Transverse colon (tissue), 4 donors: ENCODE data around the gene IGDCC3.

Experiments
- POLR2AphosphoS5 ChIP-seq, 3 donors: sonication (generic); formaldehyde crosslinking; IDR thresholded peaks; one replicate each; pipeline ENCODE4 v1.6.1; 2016; ENCODE audit warnings: antibody characterized with exemption in 3 of 3
- TF ChIP-seq, protein P1 (sequence below), 5 experiments: fragments of 200-600 bp in 3 of 5; fragments of 450-650 bp in 2 of 5; sonication (generic) in 3 of 5; IDR thresholded peaks; 1 replicate in 2 of 5; 2 replicates in 3 of 5; pipeline ENCODE4 v1.5.1; 2016 to 2017; ENCODE audit warnings: antibody characterized with exemption in 5 of 5, inconsistent platforms in 3 of 5, mild to moderate bottlenecking in 2 of 5, moderate library complexity in 1 of 5

DNA sequence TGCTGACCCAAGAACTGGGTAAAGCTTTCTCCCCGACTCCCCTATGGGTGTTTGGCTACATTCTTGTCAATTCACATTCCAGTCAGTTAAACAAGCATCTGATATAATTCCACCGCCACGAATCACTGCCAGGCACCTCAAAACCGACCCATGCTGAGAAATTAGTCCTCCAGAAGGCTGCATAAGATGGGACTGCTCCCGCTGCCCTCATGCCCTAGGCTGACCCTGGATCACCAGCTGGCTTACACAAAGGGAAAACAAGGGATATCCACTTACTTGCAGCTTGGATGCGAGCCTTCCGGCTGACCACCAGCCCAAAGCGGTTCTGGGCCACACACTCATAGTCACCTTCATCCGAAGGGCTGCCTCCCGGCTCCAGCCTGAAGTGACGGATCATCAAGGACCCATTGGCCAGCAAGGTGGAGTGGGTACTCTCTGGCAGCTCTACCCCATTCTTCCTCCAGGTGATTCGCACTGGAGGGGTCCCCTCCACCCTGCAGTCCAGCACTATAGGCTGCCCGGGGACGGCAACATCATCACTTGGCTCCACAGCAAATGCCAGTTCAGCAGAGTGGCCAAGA, 2.9 kb downstream of the IGDCC3 start:
- TF ChIP-seq, protein P1, sequence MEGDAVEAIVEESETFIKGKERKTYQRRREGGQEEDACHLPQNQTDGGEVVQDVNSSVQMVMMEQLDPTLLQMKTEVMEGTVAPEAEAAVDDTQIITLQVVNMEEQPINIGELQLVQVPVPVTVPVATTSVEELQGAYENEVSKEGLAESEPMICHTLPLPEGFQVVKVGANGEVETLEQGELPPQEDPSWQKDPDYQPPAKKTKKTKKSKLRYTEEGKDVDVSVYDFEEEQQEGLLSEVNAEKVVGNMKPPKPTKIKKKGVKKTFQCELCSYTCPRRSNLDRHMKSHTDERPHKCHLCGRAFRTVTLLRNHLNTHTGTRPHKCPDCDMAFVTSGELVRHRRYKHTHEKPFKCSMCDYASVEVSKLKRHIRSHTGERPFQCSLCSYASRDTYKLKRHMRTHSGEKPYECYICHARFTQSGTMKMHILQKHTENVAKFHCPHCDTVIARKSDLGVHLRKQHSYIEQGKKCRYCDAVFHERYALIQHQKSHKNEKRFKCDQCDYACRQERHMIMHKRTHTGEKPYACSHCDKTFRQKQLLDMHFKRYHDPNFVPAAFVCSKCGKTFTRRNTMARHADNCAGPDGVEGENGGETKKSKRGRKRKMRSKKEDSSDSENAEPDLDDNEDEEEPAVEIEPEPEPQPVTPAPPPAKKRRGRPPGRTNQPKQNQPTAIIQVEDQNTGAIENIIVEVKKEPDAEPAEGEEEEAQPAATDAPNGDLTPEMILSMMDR (IDR thresholded peaks at IDR 0.05): no peak
- no peak for TF ChIP-seq POLR2AphosphoS5 (IDR thresholded peaks at IDR 0.05)
